HEK293T (cell line): Measurements from ENCODE around the gene CTU2.

Experiments
- CTCF ChIA-PET: fragments of 350-600 bp; formaldehyde crosslinking; extraction: SDS; loops from one replicate; lab custom pipeline; 2021; ENCODE audit warnings: antibody characterized with exemption, inconsistent platforms; lab: Yijun Ruan, JAX
- POLR2A ChIA-PET: fragments of 350-600 bp; formaldehyde crosslinking; extraction: SDS; loops from one replicate; lab custom pipeline; 2020; ENCODE audit warnings: antibody characterized with exemption, inconsistent platforms; lab: Yijun Ruan, JAX
- DNase-seq: peaks from one replicate; pipeline ENCODE4 v3.0.0; 2012; ENCODE audit warnings: mixed read lengths; ENCODE audit errors: extremely low spot score
- ARNT ChIP-seq: fragments of 450-650 bp; IDR thresholded peaks from 2 replicates; pipeline ENCODE4 v1.6.1; 2017; ENCODE audit warnings: mild to moderate bottlenecking
- BHLHE40 ChIP-seq: fragments of 450-650 bp; IDR thresholded peaks from 2 replicates; pipeline ENCODE4 v1.6.1; 2016; ENCODE audit warnings: mild to moderate bottlenecking, moderate library complexity, borderline replicate concordance
- CTBP1 ChIP-seq: fragments of 450-650 bp; IDR thresholded peaks from 2 replicates; pipeline ENCODE4 v1.6.1; 2016; ENCODE audit warnings: borderline replicate concordance
- ELF4 ChIP-seq: fragments of 450-650 bp; IDR thresholded peaks from 2 replicates; pipeline ENCODE4 v1.6.1; 2017; ENCODE audit warnings: antibody characterized with exemption
- FOXA1 ChIP-seq: fragments of 450-650 bp; IDR thresholded peaks from 2 replicates; pipeline ENCODE4 v1.6.1; 2016; ENCODE audit warnings: mild to moderate bottlenecking
- FOXK2 ChIP-seq: fragments of 450-650 bp; IDR thresholded peaks from 2 replicates; pipeline ENCODE4 v1.6.1; 2016; ENCODE audit warnings: mild to moderate bottlenecking
- FOXM1 ChIP-seq: fragments of 450-650 bp; IDR thresholded peaks from 2 replicates; pipeline ENCODE4 v1.6.1; 2017; ENCODE audit warnings: mild to moderate bottlenecking, borderline replicate concordance
- HDGF ChIP-seq: fragments of 450-650 bp; IDR thresholded peaks from 2 replicates; pipeline ENCODE4 v1.6.1; 2017; ENCODE audit warnings: antibody characterized with exemption, borderline replicate concordance
- L3MBTL2 ChIP-seq: fragments of 450-650 bp; conservative IDR thresholded peaks from 2 replicates; pipeline ENCODE4 v1.6.1; 2016; ENCODE audit warnings: mild to moderate bottlenecking
- LEF1 ChIP-seq: fragments of 450-650 bp; IDR thresholded peaks from 2 replicates; pipeline ENCODE4 v1.6.1; 2017; ENCODE audit warnings: mild to moderate bottlenecking, borderline replicate concordance
- NFRKB ChIP-seq: fragments of 450-650 bp; IDR thresholded peaks from 2 replicates; pipeline ENCODE4 v1.6.1; 2016; ENCODE audit warnings: mild to moderate bottlenecking, moderate library complexity
- PKNOX1 ChIP-seq: fragments of 450-650 bp; IDR thresholded peaks from 2 replicates; pipeline ENCODE4 v1.6.1; 2016
- SP1 ChIP-seq: fragments of 450-650 bp; IDR thresholded peaks from 2 replicates; pipeline ENCODE4 v1.6.1; 2017
- SUZ12 ChIP-seq: fragments of 450-650 bp; IDR thresholded peaks from 2 replicates; pipeline ENCODE4 v1.6.1; 2016; ENCODE audit warnings: mild to moderate bottlenecking
- TARDBP ChIP-seq: fragments of 450-650 bp; IDR thresholded peaks from 2 replicates; pipeline ENCODE4 v1.6.1; 2016
- ZNF384 ChIP-seq: fragments of 450-650 bp; IDR thresholded peaks from 2 replicates; pipeline ENCODE4 v1.6.1; 2016

The CTU2 gene

GRCh38 chr16:88758227-88758943 lies 52.1 kb downstream of the CTU2 start:
- ChIA-PET CTCF (interaction anchor here (1.5 to 2.2 kb wide), 3 partner anchors 9 to 21 kb away, joined by 4 to 8 read pairs (median 4); no protein-coding TSS in a partner anchor), POLR2A (interaction anchor here (0.8 to 2.1 kb wide), 2 partner anchors 15 to 42 kb away, joined by 3 to 9 read pairs; no protein-coding TSS in a partner anchor)
- TF ChIP-seq NFRKB: no peak
- no peak for TF ChIP-seq LEF1
- TF ChIP-seq FOXA1: no peak
- no peak for TF ChIP-seq BHLHE40
- no peak for TF ChIP-seq SUZ12
- TF ChIP-seq ZNF384: no peak
- TF ChIP-seq ARNT: no peak
- TF ChIP-seq TARDBP: no peak
- no peak for TF ChIP-seq ELF4
- no peak for TF ChIP-seq SP1
- DNase-seq: no peak

- DNase-seq: no peak
- ChIA-PET POLR2A (interaction anchor here (0.8 to 2.1 kb wide), 2 partner anchors 15 to 41 kb away, joined by 3 to 9 read pairs; no protein-coding TSS in a partner anchor), CTCF (interaction anchor here (2.2 kb wide), 1 partner anchor 21 kb away, joined by 8 read pairs; no protein-coding TSS in a partner anchor)
- TF ChIP-seq SUZ12 (no peak), ARNT (no peak), FOXK2 (no peak), LEF1 (no peak), ELF4 (no peak), HDGF (no peak), ZNF384 (no peak), BHLHE40 (no peak), PKNOX1 (no peak)
Measured at GRCh38 chr16:88758944-88759244, 52.6 kb downstream of the CTU2 start.

GRCh38 chr16:88759245-88759975 lies 53.1 kb downstream of the CTU2 start:
- ChIA-PET POLR2A (interaction anchor here (0.8 to 2.1 kb wide), 2 partner anchors 14 to 41 kb away, joined by 3 to 9 read pairs; no protein-coding TSS in a partner anchor), CTCF (interaction anchor here (2.2 kb wide), 1 partner anchor 22 kb away, joined by 8 read pairs; no protein-coding TSS in a partner anchor)
- no peak for TF ChIP-seq LEF1
- no peak for TF ChIP-seq L3MBTL2
- no peak for TF ChIP-seq SUZ12
- no peak for TF ChIP-seq ARNT
- no peak for TF ChIP-seq FOXA1
- TF ChIP-seq TARDBP: no peak
- TF ChIP-seq ZNF384: no peak
- no peak for TF ChIP-seq NFRKB
- no peak for TF ChIP-seq FOXM1
- no peak for TF ChIP-seq ELF4
- no peak for TF ChIP-seq HDGF
- no peak for TF ChIP-seq FOXK2
- no peak for TF ChIP-seq SP1
- no peak for TF ChIP-seq CTBP1
- TF ChIP-seq PKNOX1: no peak
- TF ChIP-seq BHLHE40: no peak
- no peak for DNase-seq

GRCh38 chr16:88759976-88760350 lies 53.7 kb downstream of the CTU2 start:
- CTCF ChIA-PET: interaction anchor here (2.2 kb wide), 1 partner anchor 23 kb away, joined by 8 read pairs; no protein-coding TSS in a partner anchor
- POLR2A ChIA-PET: interaction anchor here (2.1 kb wide), 1 partner anchor 40 kb away, joined by 9 read pairs; no protein-coding TSS in a partner anchor
- no peak for TF ChIP-seq FOXK2
- TF ChIP-seq SUZ12: no peak
- TF ChIP-seq NFRKB: no peak
- no peak for TF ChIP-seq CTBP1
- TF ChIP-seq LEF1: no peak
- TF ChIP-seq ARNT: no peak
- no peak for TF ChIP-seq FOXM1
- no peak for TF ChIP-seq ZNF384
- no peak for TF ChIP-seq HDGF
- no peak for TF ChIP-seq ELF4
- no peak for TF ChIP-seq SP1
- no peak for TF ChIP-seq FOXA1
- no peak for DNase-seq

- ChIA-PET POLR2A (interaction anchor here (2.1 kb wide), 1 partner anchor 40 kb away, joined by 9 read pairs; no protein-coding TSS in a partner anchor), CTCF (interaction anchor here (2.2 kb wide), 1 partner anchor 23 kb away, joined by 8 read pairs; no protein-coding TSS in a partner anchor)
- no peak for TF ChIP-seq FOXA1
- no peak for TF ChIP-seq FOXM1
- no peak for TF ChIP-seq ELF4
- no peak for TF ChIP-seq ZNF384
- no peak for DNase-seq
Measured at GRCh38 chr16:88760424-88761142, 54.3 kb downstream of the CTU2 start.

- no peak for DNase-seq
- no peak for TF ChIP-seq L3MBTL2
- TF ChIP-seq FOXK2: no peak
- TF ChIP-seq FOXA1: no peak
- no peak for TF ChIP-seq SP1
- TF ChIP-seq BHLHE40: no peak
- no peak for TF ChIP-seq TARDBP
- no peak for TF ChIP-seq SUZ12
- ChIA-PET CTCF (no interaction called here), POLR2A (interaction anchor here (1.4 kb wide), 1 partner anchor 19 kb away, joined by 4 read pairs; no protein-coding TSS in a partner anchor)
Measured at GRCh38 chr16:88761143-88761534, 54.8 kb downstream of the CTU2 start.
